BJ (cell line): ENCODE data around the gene NPAS3. TPM values are rescaled to one million over a fixed set of nuclear protein-coding genes. Genes with fewer than 3 reads are reported as not detected.

Source experiments
- CTCF ChIA-PET: fragments of 350-600 bp; formaldehyde crosslinking; extraction: SDS; loops from one replicate; lab custom pipeline; 2021; ENCODE audit warnings: antibody characterized with exemption, inconsistent platforms; lab: Yijun Ruan, JAX
- POLR2A ChIA-PET: fragments of 300-600 bp; sonication (Branson Sonifier 250); formaldehyde crosslinking; extraction: SDS; loops from one replicate; lab custom pipeline; 2021; ENCODE audit warnings: antibody characterized with exemption; lab: Charles Lee
- DNase-seq: peaks from one replicate; pipeline ENCODE4 v3.0.0-alpha.2; 2011; ENCODE audit warnings: low read depth
- H3K27me3 ChIP-seq: 2 replicates; pipeline ENCODE4 v1.6.0; 2011; ENCODE audit warnings: low read length; ENCODE audit not compliant: control insufficient read depth, insufficient read depth
- H3K36me3 ChIP-seq: 2 replicates; pipeline ENCODE4 v1.5.1; 2011; ENCODE audit warnings: low read length; ENCODE audit not compliant: control insufficient read depth, insufficient read depth
- H3K4me3 ChIP-seq: 2 replicates; pipeline ENCODE4 v1.5.1; 2011; ENCODE audit warnings: low read depth, mild to moderate bottlenecking, control low read depth, low read length
- CTCF ChIP-seq: IDR thresholded peaks from 2 replicates; pipeline ENCODE4 v1.5.1; 2011; ENCODE audit warnings: low read depth, mild to moderate bottlenecking, control low read depth, inconsistent platforms, low read length, moderate library complexity; ENCODE audit not compliant: insufficient read depth
- polyA plus RNA-seq: library from polyadenylated mRNA; depleted of rRNA; stranded (reverse); fragments of >200 nt; gene quantifications from 2 replicates; pipeline ENCODE4 v1.2.3, GENCODE V29; 2011

The NPAS3 gene
- polyA plus RNA-seq, 1 experiment = 0.09 TPM

DNA sequence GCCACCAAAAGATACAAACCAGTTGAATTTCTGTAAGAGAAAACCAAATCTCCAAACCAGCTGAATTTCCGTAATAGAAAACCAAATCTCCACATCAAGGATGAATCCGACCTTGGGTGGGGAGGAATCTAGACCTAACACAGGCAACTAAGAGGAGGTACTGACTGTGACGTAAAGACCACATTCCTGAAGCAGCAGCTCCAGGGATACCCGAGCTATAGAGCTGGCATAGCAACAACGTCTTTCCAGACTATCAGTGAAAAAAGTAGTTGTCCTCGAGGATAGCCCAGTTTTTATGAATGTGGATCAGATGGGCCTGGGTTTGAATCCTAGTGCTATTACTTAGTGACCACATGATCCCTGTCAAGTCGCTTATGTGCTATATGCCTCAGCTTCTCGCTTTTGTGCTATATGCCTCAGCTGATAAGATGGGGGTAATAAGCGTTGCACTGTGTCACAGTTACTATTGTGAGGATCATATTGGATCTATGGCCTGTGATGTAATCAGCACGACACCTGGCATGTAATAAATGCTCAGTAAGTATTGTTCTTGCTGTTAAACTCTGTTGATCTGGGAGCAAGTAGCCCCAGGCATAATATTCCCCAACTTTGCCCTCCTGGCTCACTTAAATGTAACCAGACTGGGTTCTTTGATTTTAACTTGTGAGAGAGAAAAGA is 898.4 kb downstream of the NPAS3 start:
- peaks cover 3% of the 10 kb centered on the region; the same call in 1 of the 2 replicates for H3K27me3 ChIP-seq
- TF ChIP-seq CTCF = no peak
- H3K4me3 ChIP-seq = no peak overlapping the region
- H3K36me3 ChIP-seq = no peaks in the 10 kb centered on the region
- DNase-seq = no peak
- ChIA-PET CTCF (interaction anchor here (0.8 to 19.0 kb wide), 9 partner anchors 10 to 486 kb away, joined by 3 to 304 read pairs (median 6); no protein-coding TSS in a partner anchor), POLR2A (no interaction called here)

GRCh38 chr14:33837943-33838683 is 899.4 kb downstream of the NPAS3 start:
- H3K4me3 ChIP-seq = no peak overlapping the region
- ChIA-PET CTCF (interaction anchor here (0.5 to 19.0 kb wide), 18 partner anchors 9 to 1043 kb away, joined by 3 to 304 read pairs (median 4); no protein-coding TSS in a partner anchor), POLR2A (no interaction called here)
- DNase-seq = no peak
- no peaks in the 10 kb centered on the region for H3K36me3 ChIP-seq
- H3K27me3 ChIP-seq = peaks cover 3% of the 10 kb centered on the region; the same call in 1 of the 2 replicates
- TF ChIP-seq CTCF = no peak

- no peak for DNase-seq
- Histone ChIP-seq H3K27me3 (peaks cover 3% of the 10 kb centered on the region; the same call in 1 of the 2 replicates), H3K36me3 (no peaks in the 10 kb centered on the region), H3K4me3 (no peak overlapping the region)
- CTCF ChIA-PET = interaction anchor here (0.7 to 19.0 kb wide), 22 partner anchors 8 to 489 kb away, joined by 3 to 304 read pairs (median 5); no protein-coding TSS in a partner anchor
- POLR2A ChIA-PET = no interaction called here
- TF ChIP-seq CTCF = peak; percentile 81
Measured at GRCh38 chr14:33839193-33840076, 900.8 kb downstream of the NPAS3 start.

DNA sequence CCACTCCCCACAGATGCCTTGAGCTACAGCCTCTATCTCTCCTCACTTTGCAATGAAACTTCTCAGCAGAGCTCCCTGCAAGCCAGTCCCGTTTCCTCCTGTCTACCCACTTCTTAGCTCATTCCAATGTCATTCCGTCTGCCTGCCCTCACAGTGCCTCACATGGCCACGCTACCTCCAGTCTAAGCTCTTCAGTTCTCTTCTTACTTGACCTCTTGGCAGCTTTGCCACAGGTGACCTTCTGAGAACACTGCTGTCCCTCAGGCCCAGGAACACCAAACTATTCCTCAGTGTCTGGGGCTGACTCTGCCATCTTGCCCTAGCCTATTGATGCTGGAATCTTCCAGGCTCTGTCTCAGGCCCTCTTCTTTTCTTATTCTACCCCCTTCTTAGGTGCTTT is 902.1 kb downstream of the NPAS3 start:
- DNase-seq = no peak
- CTCF ChIA-PET = interaction anchor here (0.9 to 19.0 kb wide), 15 partner anchors 9 to 1265 kb away, joined by 3 to 304 read pairs (median 4); no protein-coding TSS in a partner anchor
- no peak for TF ChIP-seq CTCF
- H3K27me3 ChIP-seq = peaks cover 5% of the 10 kb centered on the region; the same call in 1 of the 2 replicates
- no peaks in the 10 kb centered on the region for H3K36me3 ChIP-seq
- POLR2A ChIA-PET = no interaction called here
- no peak overlapping the region for H3K4me3 ChIP-seq
